ENCODE data around the gene TGFBR2.

DNA sequence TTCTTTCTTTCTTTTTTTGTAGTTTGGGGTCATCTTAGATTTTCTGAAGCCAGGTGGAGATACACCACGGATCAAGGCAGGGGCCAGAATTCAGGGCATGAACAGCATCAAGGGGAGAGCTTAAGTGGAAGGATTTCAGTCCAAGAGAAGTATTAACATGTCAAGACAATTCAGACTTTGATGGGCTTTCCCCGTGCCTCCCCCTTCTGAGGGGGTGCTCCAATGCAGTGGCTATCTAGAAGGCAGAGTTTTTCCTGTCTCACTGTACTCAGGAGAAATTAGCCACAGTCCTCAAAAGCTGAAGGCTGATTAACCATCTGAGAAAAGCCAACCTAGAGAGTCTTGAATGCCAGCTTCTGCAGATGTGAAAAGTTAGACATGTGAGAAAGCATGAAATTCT is 127.3 kb downstream of the TGFBR2 start:
- TF ChIP-seq, protein P1, sequence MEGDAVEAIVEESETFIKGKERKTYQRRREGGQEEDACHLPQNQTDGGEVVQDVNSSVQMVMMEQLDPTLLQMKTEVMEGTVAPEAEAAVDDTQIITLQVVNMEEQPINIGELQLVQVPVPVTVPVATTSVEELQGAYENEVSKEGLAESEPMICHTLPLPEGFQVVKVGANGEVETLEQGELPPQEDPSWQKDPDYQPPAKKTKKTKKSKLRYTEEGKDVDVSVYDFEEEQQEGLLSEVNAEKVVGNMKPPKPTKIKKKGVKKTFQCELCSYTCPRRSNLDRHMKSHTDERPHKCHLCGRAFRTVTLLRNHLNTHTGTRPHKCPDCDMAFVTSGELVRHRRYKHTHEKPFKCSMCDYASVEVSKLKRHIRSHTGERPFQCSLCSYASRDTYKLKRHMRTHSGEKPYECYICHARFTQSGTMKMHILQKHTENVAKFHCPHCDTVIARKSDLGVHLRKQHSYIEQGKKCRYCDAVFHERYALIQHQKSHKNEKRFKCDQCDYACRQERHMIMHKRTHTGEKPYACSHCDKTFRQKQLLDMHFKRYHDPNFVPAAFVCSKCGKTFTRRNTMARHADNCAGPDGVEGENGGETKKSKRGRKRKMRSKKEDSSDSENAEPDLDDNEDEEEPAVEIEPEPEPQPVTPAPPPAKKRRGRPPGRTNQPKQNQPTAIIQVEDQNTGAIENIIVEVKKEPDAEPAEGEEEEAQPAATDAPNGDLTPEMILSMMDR (conservative IDR thresholded peaks at IDR 0.05; ENCODE audit: low read length) = no peak
- TF ChIP-seq EZH2phosphoT487 (IDR thresholded peaks at IDR 0.05; ENCODE audit: borderline replicate concordance) = no peak
